ENCODE measurements around the gene DGKZ. TPM values are rescaled to one million over a fixed set of nuclear protein-coding genes. Genes with fewer than 3 reads are reported as not detected.

DGKZ gene
- total and polyA plus RNA-seq, 2 donors (not counting 3 experiments of a cell fraction or from before 2014, with no cell fraction given), result 88.8 to 127 TPM

DNA sequence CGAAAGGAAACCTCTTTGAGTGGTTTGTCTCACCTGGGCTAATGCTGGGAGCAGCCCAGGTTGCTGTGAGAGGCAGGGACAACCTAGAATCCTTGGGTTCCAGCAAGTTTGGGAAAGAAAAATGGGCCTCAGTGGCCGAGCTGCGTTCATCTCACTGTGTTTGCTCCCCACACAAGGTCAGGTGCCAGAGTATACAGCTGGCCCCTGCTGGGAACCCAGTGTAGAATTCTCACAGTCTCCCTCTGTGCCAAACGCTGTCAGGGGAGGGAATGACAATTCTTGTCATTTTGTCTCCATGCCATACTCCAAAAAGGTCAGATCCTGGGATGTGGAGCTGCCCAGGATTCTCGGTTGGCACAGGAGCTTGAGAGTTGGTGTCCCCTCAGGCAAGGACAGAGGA lies 4.3 kb downstream of the DGKZ start:
- TF ChIP-seq GATA2 (IDR thresholded peaks at IDR 0.05; ENCODE audit: insufficient read depth, insufficient read length, low read depth, low read length) (no peak), FOS (IDR thresholded peaks at IDR 0.05; ENCODE audit: borderline replicate concordance, insufficient read depth, low read length) (no peak), JUN (IDR thresholded peaks at IDR 0.05; ENCODE audit: borderline replicate concordance, insufficient read depth, insufficient read length, low read depth) (no peak), MYC (IDR thresholded peaks at IDR 0.05; ENCODE audit: low read depth, low read length) (no peak), POLR2A (IDR thresholded peaks at IDR 0.05; ENCODE audit: low read depth, low read length) (no peak), EZH2 (IDR thresholded peaks at IDR 0.05; ENCODE audit: borderline replicate concordance, low read depth, low read length, severe bottlenecking) (no peak), POLR2AphosphoS5 (IDR thresholded peaks at IDR 0.05; ENCODE audit: insufficient read depth, low read depth, low read length) (no peak)
- TF ChIP-seq, protein P1, sequence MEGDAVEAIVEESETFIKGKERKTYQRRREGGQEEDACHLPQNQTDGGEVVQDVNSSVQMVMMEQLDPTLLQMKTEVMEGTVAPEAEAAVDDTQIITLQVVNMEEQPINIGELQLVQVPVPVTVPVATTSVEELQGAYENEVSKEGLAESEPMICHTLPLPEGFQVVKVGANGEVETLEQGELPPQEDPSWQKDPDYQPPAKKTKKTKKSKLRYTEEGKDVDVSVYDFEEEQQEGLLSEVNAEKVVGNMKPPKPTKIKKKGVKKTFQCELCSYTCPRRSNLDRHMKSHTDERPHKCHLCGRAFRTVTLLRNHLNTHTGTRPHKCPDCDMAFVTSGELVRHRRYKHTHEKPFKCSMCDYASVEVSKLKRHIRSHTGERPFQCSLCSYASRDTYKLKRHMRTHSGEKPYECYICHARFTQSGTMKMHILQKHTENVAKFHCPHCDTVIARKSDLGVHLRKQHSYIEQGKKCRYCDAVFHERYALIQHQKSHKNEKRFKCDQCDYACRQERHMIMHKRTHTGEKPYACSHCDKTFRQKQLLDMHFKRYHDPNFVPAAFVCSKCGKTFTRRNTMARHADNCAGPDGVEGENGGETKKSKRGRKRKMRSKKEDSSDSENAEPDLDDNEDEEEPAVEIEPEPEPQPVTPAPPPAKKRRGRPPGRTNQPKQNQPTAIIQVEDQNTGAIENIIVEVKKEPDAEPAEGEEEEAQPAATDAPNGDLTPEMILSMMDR (IDR thresholded peaks at IDR 0.05; ENCODE audit: extremely low read depth in 1 of 2, insufficient read depth in 1 of 2, low read depth in 1 of 2, low read length in 2 of 2), result no peak
- TF ChIP-seq, protein P2, sequence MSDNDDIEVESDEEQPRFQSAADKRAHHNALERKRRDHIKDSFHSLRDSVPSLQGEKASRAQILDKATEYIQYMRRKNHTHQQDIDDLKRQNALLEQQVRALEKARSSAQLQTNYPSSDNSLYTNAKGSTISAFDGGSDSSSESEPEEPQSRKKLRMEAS (IDR thresholded peaks at IDR 0.05; ENCODE audit: insufficient read depth, insufficient read length), result no peak
- Histone ChIP-seq H3K9ac (replicated peaks; ENCODE audit: extremely low read depth, insufficient read depth, low read length) (no peak overlapping the region), H3K27me3 (ENCODE audit: control insufficient read depth in 2 of 2, insufficient read depth in 2 of 2, low read length in 2 of 2) (no peaks in the 10 kb centered on the region), H3K4me1 (ENCODE audit: control insufficient read depth, extremely low read depth, insufficient read depth, low read length) (peaks cover 17% of the 10 kb centered on the region), H3K79me2 (ENCODE audit: control insufficient read depth, insufficient read depth, low read length) (peaks cover 75% of the 10 kb centered on the region), H3K4me2 (ENCODE audit: insufficient read depth, low read length) (no peak overlapping the region), H4K20me1 (replicated peaks; ENCODE audit: control insufficient read depth, extremely low read depth, insufficient read depth, low read length) (peaks cover 3% of the 10 kb centered on the region), H3K9me3 (replicated peaks; ENCODE audit: control insufficient read depth, insufficient read depth, low read length) (no peaks in the 10 kb centered on the region), H3K9me1 (replicated peaks; ENCODE audit: control insufficient read depth, extremely low read depth, insufficient read depth, low read length) (no peaks in the 10 kb centered on the region), H2AFZ (ENCODE audit: low read depth, low read length) (no peak overlapping the region), H3K36me3 (ENCODE audit: control insufficient read depth in 2 of 2, extremely low read depth in 1 of 2, insufficient read depth in 2 of 2, low read length in 2 of 2) (peaks cover 5 to 12% of the 10 kb centered on the region in 2 experiments), H3K4me3 (replicated peaks in 1 of 3; ENCODE audit: insufficient read depth in 1 of 3, low read depth in 1 of 3, low read length in 3 of 3) (no peak overlapping the region), H3K27ac (ENCODE audit: insufficient read depth, low read depth, low read length) (no peak overlapping the region)
- intact Hi-C loops (cut with micrococcal nuclease) (loop anchor here (1.0 kb wide), 2 partner anchors 12 to 16 kb away; no protein-coding TSS in a partner anchor), dilution Hi-C loops (cut with MboI; ENCODE audit: extremely low pct_ligation_motif_present, low sequenced_read_pairs) (no loop called here)
- DNase-seq (ENCODE audit: low read depth, low spot score), result no peak
- FAIRE-seq, result no peak
- ChIA-PET POLR2A (no interaction called here), CTCF (interaction anchor here (1.0 to 10.8 kb wide), 14 partner anchors 9 to 184 kb away, joined by 3 to 200 read pairs (median 5); partner anchors contain the start of genes CHRM4 and MDK)
- no TSS peak for BruUV-seq (replicated peaks)
